Measurements from ENCODE around the gene HACD4.

The HACD4 gene

GRCh38 chr9:21001581-21001980 lies 29.9 kb downstream of the HACD4 start:
- TF ChIP-seq CTCF (IDR thresholded peaks at IDR 0.05; ENCODE audit: low read depth, low read length, missing control alignments) = no peak
- no peak overlapping the region for H3K4me3 ChIP-seq (replicated peaks; ENCODE audit: low read depth, low read length)
- DNase-seq (ENCODE audit: extremely low read depth, low read depth) = no peak

- no peak overlapping the region for H3K4me3 ChIP-seq (replicated peaks; ENCODE audit: low read depth, low read length)
- DNase-seq (ENCODE audit: extremely low read depth, low read depth) = no peak
- TF ChIP-seq CTCF (IDR thresholded peaks at IDR 0.05; ENCODE audit: low read depth, low read length, missing control alignments) = no peak
Measured at GRCh38 chr9:20997503-20998076, 33.9 kb downstream of the HACD4 start.

- DNase-seq (ENCODE audit: extremely low read depth, low read depth) = no peak
- H3K4me3 ChIP-seq (replicated peaks; ENCODE audit: low read depth, low read length) = no peak overlapping the region
- TF ChIP-seq CTCF (IDR thresholded peaks at IDR 0.05; ENCODE audit: low read depth, low read length, missing control alignments) = no peak
Measured at GRCh38 chr9:20996809-20997208, 34.6 kb downstream of the HACD4 start.

- TF ChIP-seq CTCF (IDR thresholded peaks at IDR 0.05; ENCODE audit: low read depth, low read length, missing control alignments) = no peak
- DNase-seq (ENCODE audit: extremely low read depth, low read depth) = no peak
Measured at GRCh38 chr9:20995616-20996015, 35.8 kb downstream of the HACD4 start.

DNA sequence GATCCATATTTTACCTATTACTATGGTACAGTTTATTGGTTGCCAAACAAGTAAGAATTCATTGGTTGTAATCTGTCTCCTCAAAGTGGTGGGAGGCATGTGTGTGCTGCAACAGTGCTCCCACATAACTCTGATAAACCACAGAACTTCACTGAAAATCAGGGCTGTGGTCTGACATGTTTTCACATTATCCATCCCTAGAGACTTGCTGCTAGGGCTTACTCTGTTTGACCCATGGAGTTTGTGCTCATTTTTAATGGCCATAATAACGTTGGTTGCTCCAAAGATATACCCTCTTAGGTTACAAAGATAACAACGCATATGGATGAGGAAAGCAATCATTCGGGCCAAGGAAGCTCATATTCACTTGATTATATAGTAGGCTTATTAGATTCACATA lies 37.0 kb downstream of the HACD4 start:
- no peak overlapping the region for H3K4me3 ChIP-seq (replicated peaks; ENCODE audit: low read depth, low read length)
- DNase-seq (ENCODE audit: extremely low read depth, low read depth) = no peak
- TF ChIP-seq CTCF (IDR thresholded peaks at IDR 0.05; ENCODE audit: low read depth, low read length, missing control alignments) = no peak

More at GRCh38 chr9:20995616-20996015, 35.8 kb downstream of the HACD4 start:
- H3K4me3 ChIP-seq (replicated peaks; ENCODE audit: low read depth, low read length) = no peak overlapping the region

GRCh38 chr9:20990867-20991266 lies 40.6 kb downstream of the HACD4 start:
- TF ChIP-seq CTCF (IDR thresholded peaks at IDR 0.05; ENCODE audit: low read depth, low read length, missing control alignments) = no peak
- no peak for DNase-seq (ENCODE audit: extremely low read depth, low read depth)
- no peak overlapping the region for H3K4me3 ChIP-seq (replicated peaks; ENCODE audit: low read depth, low read length)

DNA sequence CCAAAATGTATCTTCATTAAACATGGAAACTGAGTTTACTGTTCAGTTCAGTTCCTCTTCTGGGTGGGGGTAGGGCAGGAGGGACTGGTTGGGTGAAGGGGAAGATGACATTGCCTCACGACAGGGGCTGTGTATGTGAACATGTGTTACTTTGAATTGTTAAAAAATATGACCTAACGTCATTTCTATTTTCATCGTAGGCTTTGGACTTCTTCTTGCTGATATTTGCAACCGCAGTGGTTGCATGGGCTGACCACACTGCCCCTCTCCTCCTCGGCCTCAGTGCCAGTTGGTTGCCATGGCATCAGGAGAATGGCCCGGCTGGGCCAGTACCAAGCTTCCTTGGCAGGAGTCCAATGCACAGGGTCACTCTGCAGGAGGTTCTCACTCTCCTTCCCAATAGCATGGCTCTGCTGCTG lies 41.5 kb downstream of the HACD4 start:
- TF ChIP-seq CTCF (IDR thresholded peaks at IDR 0.05; ENCODE audit: low read depth, low read length, missing control alignments) = no peak
- DNase-seq (ENCODE audit: extremely low read depth, low read depth) = no peak
- no peak overlapping the region for H3K4me3 ChIP-seq (replicated peaks; ENCODE audit: low read depth, low read length)
